ENCODE data around the gene HIPK3. TPM values are rescaled to one million over a fixed set of nuclear protein-coding genes. Genes with fewer than 3 reads are reported as not detected.

Gene HIPK3
- total RNA-seq, 1 experiment from 2014 or later: 51.2 TPM

DNA sequence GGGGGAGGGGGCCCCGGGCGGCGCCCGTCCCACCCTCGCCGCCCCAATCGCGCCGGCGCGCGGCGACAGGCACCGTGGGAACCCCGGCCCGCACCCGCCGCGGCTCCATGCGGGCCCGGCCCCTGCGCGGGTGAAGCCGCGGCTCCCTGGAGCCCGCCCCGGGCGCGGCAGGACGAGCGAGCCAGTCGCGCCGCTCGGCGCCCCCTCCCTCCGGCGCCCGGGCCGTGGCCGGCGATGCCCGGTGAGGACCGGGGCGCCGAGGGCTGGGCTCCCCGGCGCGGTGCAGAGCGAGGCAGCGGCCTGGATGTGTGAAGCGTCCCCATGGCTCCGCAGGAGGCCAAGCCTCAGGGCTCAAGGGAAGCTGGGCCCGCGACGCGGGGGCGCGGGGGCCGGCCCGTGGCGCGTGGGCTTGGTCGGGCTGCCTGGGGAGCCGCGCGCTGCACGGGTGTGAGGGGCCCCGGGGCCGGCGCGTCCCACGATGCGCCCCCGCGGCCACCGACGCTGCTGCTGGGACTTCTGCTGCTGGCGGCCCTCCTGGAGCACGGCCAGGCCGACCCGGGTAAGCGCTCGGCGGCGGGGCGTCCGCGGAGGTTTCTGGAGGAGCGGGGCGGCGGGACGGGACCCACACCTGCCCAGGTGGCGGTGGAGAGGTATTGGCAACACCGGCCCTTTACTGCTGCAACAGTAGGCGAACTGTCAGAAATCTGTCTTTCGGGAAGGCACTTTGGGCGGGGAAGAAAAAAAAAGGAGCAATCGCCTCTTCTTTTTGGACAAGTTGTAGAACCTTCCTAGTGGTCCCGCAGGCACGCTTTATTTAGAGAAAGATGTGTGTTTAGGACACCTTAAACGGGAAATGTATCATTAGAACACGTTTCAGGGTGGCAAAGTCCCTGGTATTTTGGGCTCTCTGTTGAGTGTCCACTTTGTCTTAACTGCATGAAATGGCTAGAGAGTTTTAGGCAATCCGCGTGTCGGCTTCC, 119.4 kb downstream of the HIPK3 start:
- in situ Hi-C loops (cut with HindIII; ENCODE audit: low pct_unique_long_range_greater_than_20kb, low sequenced_read_pairs): no loop called here

DNA sequence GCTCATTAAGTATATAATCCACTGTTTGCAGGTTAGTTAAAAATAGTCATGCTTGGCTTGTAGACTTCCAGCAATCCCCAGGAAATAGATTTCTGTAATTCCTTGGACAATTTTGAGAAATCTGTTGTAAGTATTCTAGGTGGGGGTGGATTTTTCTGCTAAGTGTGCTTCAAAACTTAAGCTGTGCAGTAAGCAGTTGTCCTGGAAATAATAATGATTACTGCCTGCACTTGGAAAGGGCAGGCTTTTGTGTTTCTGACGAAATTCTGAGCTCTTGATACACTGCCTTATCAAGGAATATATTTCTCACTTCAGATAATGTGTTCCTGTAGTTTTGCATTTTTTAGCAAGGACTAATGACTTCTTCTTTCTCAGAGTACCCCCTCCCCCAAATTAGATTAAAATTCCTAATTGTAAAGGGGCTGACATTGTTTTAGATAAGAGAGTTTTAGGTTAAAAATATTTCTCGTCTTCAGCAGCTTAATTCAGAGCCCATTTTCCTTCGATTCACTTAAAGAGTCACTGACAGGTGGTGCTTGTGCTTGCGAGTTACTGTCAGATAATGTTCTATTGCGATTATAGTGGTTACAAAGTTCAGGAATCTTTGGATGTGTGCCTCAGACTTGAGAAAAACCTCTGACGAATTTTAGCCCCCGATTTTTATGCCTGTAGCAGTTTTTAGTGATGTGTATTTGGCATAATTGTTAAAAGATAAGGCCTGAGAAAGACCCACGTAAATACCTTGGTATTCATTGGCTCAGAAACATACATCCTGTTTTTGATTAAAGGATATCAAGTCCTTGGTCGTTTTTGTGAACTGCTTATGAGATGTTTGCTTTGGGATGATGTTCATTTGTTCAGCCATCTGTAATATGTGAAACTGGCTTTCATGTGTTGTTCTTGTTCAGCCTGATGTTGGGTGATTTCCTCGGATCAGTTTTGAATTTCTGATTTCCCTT, 120.5 kb downstream of the HIPK3 start:
- in situ Hi-C loops (cut with HindIII; ENCODE audit: low pct_unique_long_range_greater_than_20kb, low sequenced_read_pairs): no loop called here
- DNase-seq (ENCODE audit: low read depth): no peak

More for the DNA sequence above, 119.4 kb downstream of the HIPK3 start:
- DNase-seq (ENCODE audit: low read depth): no peak

DNA sequence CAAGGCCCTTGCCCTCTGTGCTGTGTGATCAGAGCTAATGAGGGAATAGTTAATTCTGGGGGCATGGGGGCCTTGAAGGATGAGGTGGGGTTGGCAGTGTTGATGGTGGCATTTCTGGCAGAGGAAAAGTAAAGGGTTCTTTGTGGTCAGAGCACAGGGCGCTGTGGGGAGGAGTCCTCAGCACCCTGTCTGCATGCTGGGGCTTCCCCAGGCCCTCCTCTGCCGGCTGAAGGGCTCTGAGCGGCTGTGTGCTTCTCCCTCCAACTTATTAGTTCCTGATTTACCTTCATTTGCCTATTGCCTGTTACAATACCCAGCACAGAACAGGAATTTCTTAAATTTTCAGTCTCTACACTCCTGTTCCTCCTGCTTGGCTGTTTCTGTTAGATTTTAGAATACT, 122.8 kb downstream of the HIPK3 start:
- in situ Hi-C loops (cut with HindIII; ENCODE audit: low pct_unique_long_range_greater_than_20kb, low sequenced_read_pairs): no loop called here
- no peak for DNase-seq (ENCODE audit: low read depth)

DNA sequence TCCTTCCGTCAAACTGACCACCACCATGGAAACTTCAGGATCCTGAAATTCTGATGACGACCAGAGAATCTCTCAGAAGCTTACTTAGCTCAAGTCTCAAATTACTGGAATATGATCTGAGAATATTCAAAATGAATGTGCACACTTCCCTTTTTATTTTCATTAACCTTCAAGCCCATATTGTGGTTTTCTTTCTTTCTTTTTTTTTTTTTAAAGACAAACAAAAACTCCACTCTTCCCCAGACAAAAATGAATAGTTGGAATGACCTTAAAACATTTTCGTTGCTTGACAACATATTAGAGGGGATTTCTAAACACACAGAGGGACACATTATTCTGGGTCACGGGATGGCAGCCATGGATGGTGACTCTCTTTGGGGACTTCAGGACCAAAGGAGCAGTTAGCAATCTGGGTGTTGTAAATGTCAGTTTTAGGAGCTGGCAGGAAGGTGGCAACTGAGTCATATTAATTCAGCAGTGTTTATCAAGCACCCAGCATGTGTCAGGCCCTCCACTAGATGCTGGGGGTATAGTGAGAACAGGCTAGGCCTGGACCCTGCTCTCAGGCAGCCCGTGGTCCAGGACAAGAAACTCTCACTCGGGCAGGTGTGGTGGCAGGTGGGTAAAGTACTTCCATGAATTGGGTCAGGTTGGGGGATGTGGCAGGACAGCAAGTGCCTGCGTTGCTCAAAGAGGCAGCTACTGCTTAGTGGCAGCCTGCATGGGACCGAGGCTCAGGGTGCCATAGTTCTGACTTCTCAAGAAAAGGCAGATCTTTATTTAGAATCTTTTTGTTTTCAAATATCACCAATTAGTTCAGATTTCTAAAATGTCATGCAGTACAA, 126.1 kb downstream of the HIPK3 start:
- no peak for DNase-seq (ENCODE audit: low read depth)
- in situ Hi-C loops (cut with HindIII; ENCODE audit: low pct_unique_long_range_greater_than_20kb, low sequenced_read_pairs): no loop called here

DNA sequence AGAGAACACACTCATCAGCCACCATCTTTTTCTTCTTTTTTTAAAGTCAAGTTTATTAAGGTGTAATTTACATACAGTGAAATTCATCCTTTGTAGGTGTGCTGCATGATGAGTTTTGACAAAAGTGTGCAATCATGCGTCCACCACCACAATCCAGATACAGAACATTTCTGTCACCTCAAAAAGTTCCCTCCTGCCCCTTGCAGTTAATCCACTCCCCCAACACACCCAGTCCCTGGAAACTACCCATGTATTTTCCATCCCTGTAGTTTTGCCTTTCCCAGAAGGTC, 126.7 kb downstream of the HIPK3 start:
- no peak for DNase-seq (ENCODE audit: low read depth)
- in situ Hi-C loops (cut with HindIII; ENCODE audit: low pct_unique_long_range_greater_than_20kb, low sequenced_read_pairs): no loop called here

DNA sequence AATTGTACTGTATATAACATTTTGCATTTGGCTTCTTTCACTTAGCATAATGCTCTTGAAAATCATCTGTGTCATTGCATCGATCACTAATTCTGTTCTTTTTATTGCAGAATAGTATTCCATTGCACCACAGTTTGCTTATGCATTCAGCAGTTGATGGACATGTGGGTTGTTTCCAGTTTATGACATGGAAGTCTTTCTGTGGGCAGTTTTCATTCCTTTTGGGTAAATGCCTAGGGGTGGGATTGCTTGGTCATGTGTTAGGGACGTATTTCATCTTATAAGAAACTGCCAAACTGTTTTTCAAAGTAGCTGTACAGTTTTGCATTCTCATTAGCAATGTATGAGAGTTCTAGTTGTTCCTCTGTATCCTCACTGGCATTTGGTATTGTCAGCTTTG, 127.0 kb downstream of the HIPK3 start:
- in situ Hi-C loops (cut with HindIII; ENCODE audit: low pct_unique_long_range_greater_than_20kb, low sequenced_read_pairs): no loop called here
- DNase-seq (ENCODE audit: low read depth): no peak

DNA sequence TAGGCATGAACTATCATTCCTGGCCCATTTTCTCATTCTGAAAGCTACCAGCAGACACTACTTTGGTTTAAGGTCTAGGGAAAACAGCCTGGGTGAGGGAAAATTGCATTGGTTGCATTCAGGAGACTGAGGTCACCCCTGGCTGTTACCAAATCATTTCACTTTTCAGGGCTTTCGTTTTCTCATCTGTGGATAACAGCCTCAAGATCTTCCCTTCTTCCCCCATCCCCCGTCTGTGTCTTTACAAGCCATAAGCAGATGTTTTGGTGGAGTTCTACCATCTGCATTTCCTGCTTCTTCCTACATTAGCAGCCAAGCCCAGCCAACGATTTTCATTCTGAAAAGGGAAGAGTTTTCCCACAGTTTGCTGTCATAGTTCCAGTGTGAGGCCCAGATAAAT, 130.4 kb downstream of the HIPK3 start:
- in situ Hi-C loops (cut with HindIII; ENCODE audit: low pct_unique_long_range_greater_than_20kb, low sequenced_read_pairs): no loop called here
- no peak for DNase-seq (ENCODE audit: low read depth)

DNA sequence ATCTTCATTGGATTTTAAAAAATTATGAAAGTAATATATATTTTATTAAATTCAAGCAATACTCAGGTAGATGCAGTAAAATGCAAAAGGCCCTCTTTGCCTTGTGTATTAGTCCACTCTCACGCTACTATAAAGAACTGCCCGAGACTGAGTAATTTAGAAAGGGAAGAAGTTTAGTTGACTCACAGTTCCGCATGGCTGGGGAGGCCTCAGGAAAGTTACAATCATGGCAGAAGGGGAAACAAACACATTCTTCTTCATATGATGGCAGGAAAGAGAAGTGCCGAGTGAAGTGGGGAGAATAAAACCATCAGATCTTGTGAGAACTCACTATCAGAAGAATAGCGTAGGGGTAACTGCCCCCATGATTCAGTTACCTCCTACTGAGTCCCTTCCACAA, 130.8 kb downstream of the HIPK3 start:
- DNase-seq (ENCODE audit: low read depth): peak; percentile 33
- in situ Hi-C loops (cut with HindIII; ENCODE audit: low pct_unique_long_range_greater_than_20kb, low sequenced_read_pairs): no loop called here

DNA sequence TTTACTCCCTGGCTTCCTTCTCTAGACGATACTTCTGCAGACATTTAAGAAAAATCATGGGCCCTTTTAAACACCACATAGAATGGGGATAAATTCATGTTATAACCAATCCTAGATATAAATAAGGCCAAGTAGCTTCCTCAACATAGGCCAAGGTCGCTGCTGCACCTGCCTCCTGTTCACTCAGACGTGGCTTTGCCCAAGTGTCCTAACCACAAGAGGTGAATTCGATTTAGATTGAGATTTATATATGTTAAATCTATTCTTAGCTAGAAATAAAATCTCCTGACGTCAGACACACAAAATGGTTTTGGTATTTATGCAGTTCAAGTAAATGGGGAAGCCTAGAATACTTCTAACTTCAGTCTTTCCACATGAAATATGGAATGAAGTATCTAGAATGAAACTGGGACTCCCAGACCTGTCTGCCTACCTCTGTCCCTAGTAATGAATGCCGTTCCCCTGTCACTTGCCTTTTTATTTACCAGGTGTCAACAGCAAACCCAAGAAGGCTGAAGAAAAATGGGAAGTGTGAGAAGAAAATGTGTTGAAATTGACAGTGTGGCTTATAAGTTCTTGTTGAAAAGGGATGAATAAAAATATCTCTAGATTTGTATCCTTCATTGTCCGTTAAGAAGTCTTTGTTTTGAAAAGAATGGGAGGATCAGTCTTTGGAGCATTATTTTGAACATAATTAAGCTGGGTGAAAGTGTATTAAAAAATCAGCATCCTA, 131.8 kb downstream of the HIPK3 start:
- in situ Hi-C loops (cut with HindIII; ENCODE audit: low pct_unique_long_range_greater_than_20kb, low sequenced_read_pairs): no loop called here
- DNase-seq (ENCODE audit: low read depth): no peak

DNA sequence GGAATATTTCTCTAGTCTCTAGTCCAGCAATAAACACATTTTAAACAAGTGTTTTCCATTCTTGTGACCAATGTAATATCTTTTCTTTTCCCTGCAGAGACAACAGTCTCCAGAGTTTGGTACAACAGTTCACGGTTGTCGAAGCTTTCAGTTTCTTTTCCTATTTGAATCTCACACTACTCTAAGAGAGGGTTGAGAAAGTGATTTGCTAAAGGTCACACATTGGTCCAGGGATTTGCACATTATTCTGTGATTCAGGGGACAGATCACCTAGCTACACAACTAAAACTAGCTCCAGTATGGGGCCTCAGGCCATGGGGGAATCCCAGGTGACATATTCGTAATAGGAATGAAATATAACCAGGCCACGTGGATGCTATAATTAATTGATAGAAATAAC, 132.5 kb downstream of the HIPK3 start:
- DNase-seq (ENCODE audit: low read depth): no peak
- in situ Hi-C loops (cut with HindIII; ENCODE audit: low pct_unique_long_range_greater_than_20kb, low sequenced_read_pairs): no loop called here

DNA sequence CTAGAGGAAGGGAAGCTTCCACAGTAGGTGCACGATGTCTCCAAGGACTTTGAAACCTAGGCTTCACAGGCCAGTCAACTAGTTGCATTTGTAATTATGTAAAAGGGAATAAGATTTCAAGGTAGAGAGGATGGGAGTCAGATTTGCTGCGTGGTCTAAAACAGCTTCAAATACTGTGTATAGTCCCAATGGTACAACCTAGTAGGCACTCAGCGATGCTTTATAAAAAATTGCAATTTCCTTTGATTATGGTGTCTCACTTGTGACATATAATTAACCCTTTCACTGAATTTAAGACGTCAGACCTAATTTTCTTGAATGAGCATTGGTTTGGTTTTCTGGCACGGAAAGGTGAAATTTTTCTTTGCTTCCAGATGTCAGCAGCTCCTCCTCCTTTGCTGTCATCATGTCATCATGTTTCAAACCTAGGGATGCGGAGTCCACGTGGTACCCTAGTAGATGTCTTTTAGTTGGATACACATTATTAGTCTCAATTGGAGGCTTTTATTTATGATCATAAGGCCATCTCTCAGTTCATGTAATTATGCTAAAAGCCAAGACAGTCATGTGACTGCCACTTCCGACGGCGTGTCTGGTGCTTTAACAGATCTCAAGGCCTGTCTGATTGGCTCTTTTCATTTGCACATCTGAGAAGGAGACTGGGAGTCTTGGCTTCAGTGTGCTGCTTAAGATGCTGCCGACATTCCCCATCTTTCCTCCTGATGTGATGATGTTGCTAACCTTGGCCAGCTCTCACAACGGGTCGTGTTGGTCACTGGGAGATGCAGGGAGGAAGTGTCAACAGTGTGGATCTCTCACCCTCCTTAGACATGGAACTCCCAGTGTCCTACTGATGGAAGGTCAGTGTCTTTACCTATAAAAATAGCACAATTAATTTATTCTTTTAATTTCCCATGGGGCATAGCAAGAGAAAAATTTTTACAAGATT, 134.0 kb downstream of the HIPK3 start:
- in situ Hi-C loops (cut with HindIII; ENCODE audit: low pct_unique_long_range_greater_than_20kb, low sequenced_read_pairs): no loop called here
- no peak for DNase-seq (ENCODE audit: low read depth)

DNA sequence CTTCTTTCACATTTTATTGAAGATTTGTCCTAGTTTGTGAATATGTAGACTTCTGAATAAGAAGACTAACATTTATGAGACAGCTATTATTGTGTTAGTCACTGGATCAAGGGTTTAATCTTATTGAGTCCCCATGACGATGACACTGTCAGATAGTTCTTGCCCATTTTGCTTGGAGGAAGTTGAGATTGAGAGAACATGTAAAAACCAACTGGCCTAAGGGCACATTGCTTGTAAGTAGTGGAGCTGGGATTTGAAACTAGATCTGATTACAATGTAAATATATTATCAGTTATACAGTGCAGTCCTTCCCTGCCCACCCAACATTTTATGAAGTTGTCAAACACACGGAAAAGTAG, 134.7 kb downstream of the HIPK3 start:
- in situ Hi-C loops (cut with HindIII; ENCODE audit: low pct_unique_long_range_greater_than_20kb, low sequenced_read_pairs): no loop called here
- no peak for DNase-seq (ENCODE audit: low read depth)

DNA sequence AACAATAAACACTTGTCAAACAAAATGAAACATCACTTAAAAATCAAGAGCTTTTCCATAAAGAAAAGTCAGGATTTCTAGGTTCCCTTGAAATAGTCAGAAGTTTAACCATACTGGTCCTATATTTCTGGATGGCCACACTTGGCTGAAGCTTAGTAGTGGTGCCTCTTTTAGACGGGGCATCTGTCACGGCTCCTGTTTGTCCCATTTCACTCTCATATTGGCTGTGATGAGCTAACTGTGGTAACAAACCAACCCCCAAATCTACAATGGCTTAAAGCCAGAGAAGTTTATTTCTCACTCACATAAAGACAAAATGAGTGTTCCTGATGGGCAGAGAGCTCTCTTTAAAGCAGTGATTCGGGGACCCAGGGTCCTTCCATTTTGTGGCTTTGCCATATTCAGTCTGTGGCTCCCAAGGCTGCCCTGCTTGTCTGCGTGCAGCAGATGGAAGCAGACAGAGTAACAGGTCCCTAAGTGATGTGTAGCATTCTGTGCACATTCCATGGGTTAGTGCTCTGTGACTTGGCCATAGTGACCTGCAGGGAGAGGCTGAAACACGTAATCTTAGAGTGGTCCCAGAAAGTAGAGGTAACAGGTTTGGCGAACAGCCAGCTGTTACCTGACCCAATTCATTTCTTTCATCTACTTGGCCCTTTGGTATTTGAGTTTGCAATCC, 137.4 kb downstream of the HIPK3 start:
- in situ Hi-C loops (cut with HindIII; ENCODE audit: low pct_unique_long_range_greater_than_20kb, low sequenced_read_pairs): no loop called here

DNA sequence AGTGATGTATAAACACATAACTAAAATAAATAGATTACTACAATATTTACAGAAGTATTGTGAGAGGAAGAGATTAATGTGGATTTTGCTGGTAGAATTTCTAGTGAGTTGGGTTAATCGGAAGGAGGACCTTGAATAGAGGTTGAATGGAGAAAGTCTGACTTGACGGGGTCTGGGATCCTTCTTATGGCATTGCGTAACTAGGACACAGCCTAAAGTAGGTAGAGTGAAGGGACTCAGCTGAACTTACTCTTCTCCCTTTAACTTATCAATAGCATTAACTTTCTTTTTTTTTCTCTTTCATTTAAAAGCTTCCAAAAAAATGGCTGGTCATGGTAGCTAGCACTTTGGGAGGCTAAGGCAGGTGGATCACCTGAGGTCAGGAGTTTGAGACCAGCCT, 139.2 kb downstream of the HIPK3 start:
- DNase-seq (ENCODE audit: low read depth): no peak
- in situ Hi-C loops (cut with HindIII; ENCODE audit: low pct_unique_long_range_greater_than_20kb, low sequenced_read_pairs): no loop called here

More for the DNA sequence above, 137.4 kb downstream of the HIPK3 start:
- DNase-seq (ENCODE audit: low read depth): no peak

DNA sequence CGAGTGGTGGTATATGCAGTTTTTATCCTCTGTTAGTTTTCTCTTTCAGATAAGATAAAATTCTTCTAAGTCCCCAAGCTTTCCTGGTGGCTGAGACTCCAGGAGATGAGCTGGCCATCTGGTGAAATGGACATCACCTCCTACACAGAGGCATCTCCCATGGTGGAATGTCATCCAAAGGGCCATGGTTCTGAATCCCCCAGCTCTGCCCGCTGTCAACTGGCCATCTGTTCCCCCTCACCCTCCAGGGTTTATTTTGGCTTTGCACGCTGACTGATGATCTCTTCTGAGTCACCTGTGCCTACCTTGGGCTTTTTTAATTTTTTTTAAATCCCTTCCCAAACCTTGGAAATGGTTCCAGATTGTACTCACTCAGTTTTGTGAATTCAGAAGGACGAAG, 142.2 kb downstream of the HIPK3 start:
- in situ Hi-C loops (cut with HindIII; ENCODE audit: low pct_unique_long_range_greater_than_20kb, low sequenced_read_pairs): no loop called here
- no peak for DNase-seq (ENCODE audit: low read depth)

DNA sequence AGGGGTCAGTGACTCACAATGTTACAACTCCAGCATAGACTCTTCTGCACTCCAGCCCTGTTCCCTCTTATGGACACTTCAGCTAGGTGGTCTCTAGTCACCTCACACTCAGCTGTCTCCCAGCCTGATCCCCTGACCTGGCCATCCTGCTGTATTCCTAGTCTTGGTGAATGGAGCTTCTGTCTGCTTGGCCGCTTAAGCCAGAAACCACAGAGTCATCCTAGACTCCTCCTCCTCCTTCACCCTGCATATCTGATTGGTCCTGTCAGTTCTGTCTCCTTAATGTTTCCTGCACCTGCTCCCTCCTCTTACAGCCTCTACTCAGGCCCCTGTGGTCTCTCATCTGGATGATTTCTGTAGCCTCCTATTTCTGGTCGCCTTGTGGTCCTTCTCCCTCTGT, 144.9 kb downstream of the HIPK3 start:
- in situ Hi-C loops (cut with HindIII; ENCODE audit: low pct_unique_long_range_greater_than_20kb, low sequenced_read_pairs): no loop called here
- DNase-seq (ENCODE audit: low read depth): peak; percentile 37
